GM21381 (cell line): ENCODE data around the gene FAM114A1.
"Not testable (repeated sequence)": the region's sequence is repeated elsewhere in the genome, so short reads cannot be mapped to it uniquely, and the experiment has no call there.

ENCODE experiments used
- ATAC-seq: cut with Tn5 transposase; IDR thresholded peaks from one replicate; pipeline ENCODE4 v1.9.1; 2021; ENCODE audit warnings: mild to moderate bottlenecking, moderate library complexity; ENCODE audit not compliant: unreplicated experiment

Gene FAM114A1

DNA sequence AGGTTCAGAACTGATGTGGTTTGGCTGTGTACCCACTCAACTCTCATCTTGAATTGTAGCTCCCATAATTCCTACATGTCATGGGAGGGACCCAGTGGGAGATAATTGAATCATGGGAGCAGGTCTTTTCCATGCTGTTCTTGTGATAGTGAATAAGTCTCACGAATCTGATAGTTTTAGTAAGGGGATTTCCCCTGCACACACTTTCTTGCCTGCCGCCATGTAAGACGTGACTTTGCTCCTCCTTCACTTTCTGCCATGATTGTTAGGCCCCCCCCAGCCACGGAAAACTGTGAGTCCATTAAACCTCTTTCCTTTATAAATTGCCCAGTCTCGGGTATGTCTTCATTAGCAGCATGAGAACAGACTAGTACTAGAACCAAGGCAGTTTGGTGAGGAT lies 91.6 kb downstream of the FAM114A1 start:
- ATAC-seq = not testable (repeated sequence)

DNA sequence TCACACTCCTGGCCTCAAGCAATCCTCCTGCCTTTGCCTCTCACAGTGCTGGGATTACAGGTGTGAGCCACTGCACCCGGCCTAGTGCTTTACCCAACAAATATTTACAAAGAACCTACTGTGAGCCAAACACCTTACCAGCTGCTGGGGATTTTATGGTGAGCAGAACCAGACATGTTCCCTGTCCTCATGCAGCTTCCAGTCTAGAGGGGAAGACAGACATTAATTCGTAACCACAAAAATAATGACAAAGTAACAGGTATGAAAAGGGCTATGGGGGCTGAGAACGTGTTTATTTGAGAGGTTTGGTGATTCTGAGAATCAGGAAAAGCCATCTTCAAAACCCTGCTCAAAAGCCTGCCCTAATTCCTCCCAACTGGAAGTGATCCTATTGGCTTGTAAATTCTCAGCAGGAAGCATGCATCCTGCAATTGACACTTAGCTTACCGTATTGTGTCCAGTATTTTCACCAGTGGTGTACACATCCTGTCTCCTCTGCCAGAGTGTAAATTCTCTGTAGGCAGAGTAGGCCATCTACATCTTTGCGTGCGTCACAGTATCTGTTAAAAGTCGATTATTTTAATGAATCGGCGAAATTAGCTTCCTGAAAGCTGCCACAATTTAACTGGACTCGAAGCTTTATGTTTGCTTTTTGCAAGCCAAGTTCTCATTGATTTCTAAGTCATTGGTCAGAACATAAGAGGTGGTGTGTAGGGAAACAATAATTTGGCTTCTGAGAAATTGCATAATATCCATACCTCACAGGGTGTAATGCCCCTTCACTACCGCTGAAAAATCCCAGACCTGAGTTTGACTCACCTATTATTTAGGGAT lies 97.6 kb downstream of the FAM114A1 start:
- no peak for ATAC-seq

DNA sequence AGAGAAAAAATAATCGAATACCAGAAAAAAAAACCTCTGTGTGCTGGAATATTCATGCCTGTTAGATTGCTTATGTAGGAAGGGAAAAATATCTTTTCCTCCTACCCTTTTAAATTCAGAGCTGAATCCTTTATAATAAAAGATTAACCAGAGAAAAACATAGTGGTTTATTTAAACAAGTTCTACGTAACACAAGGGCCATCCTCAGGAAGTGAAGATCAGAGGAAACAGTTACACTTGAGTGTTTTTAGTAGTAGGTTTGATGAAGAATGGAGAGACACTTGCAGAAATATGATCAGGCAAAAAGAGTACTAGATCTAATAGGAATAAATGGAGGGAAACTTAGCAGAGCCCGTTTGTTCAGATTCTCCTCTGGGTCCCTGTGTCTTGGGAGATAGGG lies 98.3 kb downstream of the FAM114A1 start:
- ATAC-seq = no peak

DNA sequence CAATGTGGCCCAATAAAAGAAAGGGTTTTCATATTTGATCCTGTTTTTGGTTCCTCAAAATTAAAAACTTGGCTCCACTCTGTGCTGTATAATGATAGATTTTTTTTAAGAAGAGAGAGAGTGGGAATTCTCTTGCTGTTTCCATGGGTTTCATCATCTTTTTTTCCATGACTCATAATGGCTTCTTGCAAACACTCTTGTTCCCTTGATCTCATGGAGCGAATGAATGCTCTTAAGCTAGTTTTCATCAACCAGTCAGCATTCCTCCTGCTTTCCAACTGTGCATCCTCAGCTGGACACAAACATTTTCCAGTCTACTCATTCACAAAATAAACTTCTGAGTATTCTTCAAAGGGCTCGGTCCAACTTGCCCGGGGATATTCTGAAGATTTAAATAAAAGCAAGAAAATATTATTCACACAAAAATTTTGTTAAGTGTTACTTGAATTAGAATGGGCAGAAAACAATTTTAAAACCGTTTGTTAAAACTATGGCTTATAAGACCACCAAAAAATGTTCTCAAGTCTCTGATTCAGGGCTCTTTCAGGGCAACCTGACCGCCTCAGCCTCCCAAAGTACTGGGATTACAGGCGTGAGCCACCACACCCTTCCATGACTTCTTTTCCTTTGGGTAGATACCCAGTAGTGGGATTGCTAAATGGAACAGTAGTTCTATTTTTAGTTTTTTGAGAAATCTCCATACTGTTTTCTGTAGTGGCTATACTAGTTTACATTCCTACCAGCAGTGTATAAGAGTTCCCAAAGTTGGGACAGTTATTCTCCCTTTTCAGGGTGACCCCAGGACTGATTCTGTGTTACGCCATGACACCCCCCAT lies 99.9 kb downstream of the FAM114A1 start:
- no peak for ATAC-seq

DNA sequence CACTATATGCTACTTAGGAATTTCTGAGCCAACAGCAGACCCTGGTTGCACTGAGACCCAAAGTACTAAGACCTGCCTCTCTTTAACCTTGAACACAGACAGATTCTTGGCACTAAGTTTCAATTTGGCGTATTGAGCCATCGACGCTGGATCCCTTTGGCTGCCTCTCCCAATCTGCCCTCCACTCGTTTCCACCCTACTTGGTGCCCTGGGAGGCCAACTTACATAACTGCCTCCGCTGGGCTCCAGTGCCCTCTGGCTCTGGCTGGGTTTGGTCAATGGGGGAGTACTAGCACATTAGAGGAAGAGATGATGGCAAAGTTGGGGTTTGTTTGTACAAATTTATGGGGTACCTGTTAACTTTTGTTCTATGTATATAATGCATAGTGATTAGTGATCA lies 101.1 kb downstream of the FAM114A1 start:
- no peak for ATAC-seq

- no peak for ATAC-seq
These were observed 108.7 kb downstream of the FAM114A1 start for GRCh38 chr4:38976308-38976707.

GRCh38 chr4:38979081-38979480 lies 111.5 kb downstream of the FAM114A1 start:
- no peak for ATAC-seq

GRCh38 chr4:38979511-38980230 lies 112.1 kb downstream of the FAM114A1 start:
- no peak for ATAC-seq

- ATAC-seq = peak; percentile 33
These were observed 113.5 kb downstream of the FAM114A1 start for GRCh38 chr4:38980903-38981676.

- ATAC-seq = no peak
These were observed 114.9 kb downstream of the FAM114A1 start for GRCh38 chr4:38982361-38983095.

GRCh38 chr4:38983291-38983690 lies 115.7 kb downstream of the FAM114A1 start:
- ATAC-seq = no peak

DNA sequence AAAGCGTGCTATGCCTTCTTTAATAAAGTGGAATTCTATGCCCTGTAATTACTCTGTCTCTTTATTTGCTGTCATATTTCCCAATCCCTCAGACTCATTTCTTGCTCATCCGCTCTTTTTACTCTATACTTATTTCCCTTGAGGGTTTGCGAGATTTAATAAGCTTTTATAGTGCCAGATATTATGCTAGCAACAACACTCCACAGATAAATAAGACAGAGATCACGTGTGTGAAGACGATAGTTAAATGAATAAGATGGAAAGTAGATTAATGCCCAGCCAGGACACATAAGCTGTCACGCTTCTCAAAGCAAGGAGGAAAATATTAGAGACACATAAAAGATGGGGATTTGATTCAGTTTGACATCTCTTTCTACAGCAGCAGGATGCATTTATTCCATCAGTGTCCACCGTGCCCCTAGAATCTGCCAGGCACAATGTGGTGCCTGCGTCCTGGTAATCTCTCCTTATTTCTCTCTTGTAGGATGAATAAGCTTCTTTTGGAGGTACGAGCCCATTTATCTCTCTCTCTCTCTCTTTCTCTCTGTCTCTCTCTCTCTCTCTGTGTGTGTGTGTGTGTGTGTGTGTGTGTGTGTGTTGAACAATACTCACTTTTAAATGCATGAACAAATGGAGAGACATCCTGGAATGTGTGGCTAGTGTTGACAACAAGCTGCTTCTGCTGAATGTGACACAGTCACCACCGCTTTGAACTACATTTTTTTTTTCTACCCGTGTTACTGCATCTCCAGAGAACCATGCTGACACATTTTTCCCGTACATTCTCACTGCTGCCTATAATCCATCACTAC lies 116.4 kb downstream of the FAM114A1 start:
- ATAC-seq = no peak

DNA sequence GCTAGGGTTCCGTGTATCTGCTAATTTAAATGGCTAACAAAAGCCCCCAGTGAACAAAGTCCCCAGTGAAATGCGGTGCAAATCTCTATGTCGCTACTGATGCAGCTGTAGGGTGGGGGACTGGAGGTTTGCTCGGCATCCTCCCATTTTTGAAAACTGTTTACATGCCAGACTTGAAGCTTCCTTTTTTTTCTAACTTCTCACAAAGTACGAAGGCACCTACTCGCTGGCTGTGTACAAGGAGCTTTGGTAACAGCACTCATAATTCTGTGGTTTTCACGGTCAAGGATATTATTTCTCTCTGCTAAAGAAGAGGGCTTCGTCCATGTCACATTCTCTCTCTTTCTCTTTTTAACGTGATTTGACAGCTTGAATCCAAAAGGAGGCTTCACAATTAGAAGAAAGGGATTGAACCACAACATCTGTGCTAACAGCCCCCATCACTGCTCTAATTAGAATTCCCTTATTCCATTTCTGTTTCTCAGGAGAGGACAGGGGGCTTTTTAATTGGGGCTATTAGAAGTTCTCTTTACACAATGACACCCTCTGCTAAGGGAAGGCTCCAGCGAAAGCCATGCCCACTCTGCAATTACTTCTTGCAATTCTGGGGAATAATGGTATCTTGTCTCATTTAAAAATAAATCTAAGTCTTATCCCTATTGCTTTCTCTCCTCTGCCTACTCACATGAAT lies 117.9 kb downstream of the FAM114A1 start:
- ATAC-seq = no peak

GRCh38 chr4:38987491-38987890 lies 119.9 kb downstream of the FAM114A1 start:
- ATAC-seq = no peak

DNA sequence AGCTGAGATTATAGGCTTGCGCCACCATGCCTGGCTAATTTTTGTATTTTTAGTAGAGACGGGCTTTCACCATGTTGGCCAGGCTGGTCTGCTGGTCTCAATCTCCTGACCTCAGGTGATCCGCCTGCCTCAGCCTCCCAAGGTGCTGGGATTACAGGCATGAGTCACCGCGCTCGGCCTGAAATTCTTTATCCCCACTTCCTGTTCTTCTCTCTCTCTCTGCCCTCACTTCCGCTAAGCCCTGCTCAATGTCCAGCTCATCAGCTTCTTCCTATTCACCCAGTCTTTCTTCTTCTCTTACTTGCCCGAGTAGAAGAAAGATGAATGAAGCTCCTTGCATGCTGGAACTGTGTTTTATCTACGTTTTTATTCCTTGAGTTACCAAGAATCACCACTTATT lies 120.7 kb downstream of the FAM114A1 start:
- ATAC-seq = not testable (repeated sequence)

DNA sequence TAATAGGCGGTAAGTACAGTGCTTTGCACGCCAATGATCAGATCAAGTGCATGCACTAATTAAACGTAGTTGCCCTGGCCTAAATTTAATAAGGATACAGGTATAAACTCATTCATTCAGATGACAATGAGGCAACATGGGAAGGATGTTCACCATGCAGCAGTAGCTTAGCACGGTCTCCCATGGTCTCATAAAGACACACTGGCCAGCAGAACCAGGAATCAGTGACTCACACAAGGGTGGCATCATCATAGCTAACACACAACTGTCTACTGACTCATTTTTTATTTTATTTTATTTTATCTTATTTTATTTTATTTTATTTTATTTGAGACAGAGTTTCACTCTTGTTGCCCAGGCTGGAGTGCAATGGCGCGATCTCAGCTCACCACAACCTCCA lies 121.9 kb downstream of the FAM114A1 start:
- no peak for ATAC-seq

DNA sequence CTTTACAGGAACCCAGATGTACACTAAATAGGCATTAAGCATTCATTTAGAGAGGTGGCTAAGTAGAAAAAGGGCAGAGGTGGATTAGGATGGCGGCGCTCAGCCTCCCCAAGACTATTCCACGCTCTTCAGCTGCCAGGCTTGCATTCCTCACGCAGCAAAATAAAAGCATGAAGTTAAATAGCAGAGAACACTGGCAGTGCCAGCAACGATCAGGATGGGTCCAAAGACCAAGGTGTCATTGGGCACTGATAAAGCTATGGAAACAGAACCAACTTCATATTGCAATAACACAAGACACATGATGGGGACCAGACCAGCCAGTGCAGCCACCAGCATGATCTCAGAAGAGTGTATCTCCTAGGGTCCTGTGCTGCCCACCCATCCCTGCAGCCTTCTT lies 122.6 kb downstream of the FAM114A1 start:
- ATAC-seq = no peak

GRCh38 chr4:38993683-38994082 lies 126.1 kb downstream of the FAM114A1 start:
- no peak for ATAC-seq

DNA sequence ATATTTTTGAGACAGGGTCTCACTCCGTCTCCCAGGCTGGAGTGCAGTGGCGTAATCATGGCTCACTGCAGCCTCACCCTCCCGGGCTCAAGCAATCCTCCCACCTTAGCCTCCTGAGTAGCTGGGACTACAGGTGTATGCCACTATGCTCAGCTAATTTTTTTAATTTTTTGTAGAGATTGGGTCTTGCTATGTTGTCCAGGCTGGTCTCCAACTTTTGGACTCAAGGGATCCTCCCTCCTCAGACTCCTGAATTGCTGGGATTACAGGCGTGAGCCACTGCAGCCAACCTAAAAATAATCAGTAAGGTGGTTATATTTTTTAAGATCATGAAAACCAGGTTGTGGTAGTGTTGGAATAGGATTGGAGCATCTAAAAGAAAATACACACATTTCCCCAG lies 126.5 kb downstream of the FAM114A1 start:
- ATAC-seq = no peak
